T-helper 1 cell treated with Interleukin-12 subunit alpha and Interleukin-12 subunit beta and Interleukin-4 antibody, amounts not matched to agents 30 μg/mL and 1 μg/mL, for 36 hours (primary cell): Measurements from ENCODE around the gene SLC26A11.
"Not testable (repeated sequence)": the region's sequence is repeated elsewhere in the genome, so short reads cannot be mapped to it uniquely, and the experiment has no call there.

Source experiments
- H3K27ac Mint-ChIP-seq: one replicate; pipeline ENCODE4 v1.8.0; 2021; ENCODE audit warnings: mild to moderate bottlenecking, mixed read lengths
- H3K27me3 Mint-ChIP-seq: one replicate; pipeline ENCODE4 v1.8.0; 2021; ENCODE audit warnings: low read depth, mixed read lengths
- H3K36me3 Mint-ChIP-seq: one replicate; pipeline ENCODE4 v1.8.0; 2021; ENCODE audit warnings: low read depth, mixed read lengths
- H3K4me1 Mint-ChIP-seq: one replicate; pipeline ENCODE4 v1.8.0; 2021; ENCODE audit warnings: low read depth, mixed read lengths
- H3K4me3 Mint-ChIP-seq: one replicate; pipeline ENCODE4 v1.8.0; 2021; ENCODE audit warnings: mild to moderate bottlenecking, moderate library complexity, mixed read lengths
- H3K9me3 Mint-ChIP-seq: one replicate; pipeline ENCODE4 v1.8.0; 2021; ENCODE audit warnings: mixed read lengths

Gene SLC26A11

DNA sequence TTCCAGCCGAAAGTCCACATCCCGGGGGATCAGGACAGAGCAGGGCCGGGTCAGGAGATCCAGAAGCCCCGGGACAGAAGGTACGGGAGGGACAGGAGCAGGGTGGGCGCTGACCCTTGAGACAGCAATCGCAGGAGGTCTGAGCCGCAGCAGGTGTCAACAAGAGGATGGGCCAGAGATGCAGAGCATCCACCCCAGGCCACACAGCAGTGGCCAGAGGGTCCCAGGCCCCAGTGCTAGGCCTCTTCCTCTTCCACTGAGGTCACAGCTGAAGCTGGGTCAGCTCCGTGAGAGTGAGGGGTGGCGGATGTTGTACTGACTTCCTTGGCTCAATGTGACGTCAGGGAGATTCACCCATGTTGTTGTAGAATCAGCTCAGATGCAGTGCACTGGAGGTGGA, 31.7 kb downstream of the SLC26A11 start:
- Mint-ChIP-seq H3K4me3 (no peak overlapping the region), H3K36me3 (peaks cover 4% of the 10 kb centered on the region), H3K27ac (no peak overlapping the region), H3K4me1 (peaks cover 38% of the 10 kb centered on the region), H3K9me3 (no peaks in the 10 kb centered on the region), H3K27me3 (no peaks in the 10 kb centered on the region)

DNA sequence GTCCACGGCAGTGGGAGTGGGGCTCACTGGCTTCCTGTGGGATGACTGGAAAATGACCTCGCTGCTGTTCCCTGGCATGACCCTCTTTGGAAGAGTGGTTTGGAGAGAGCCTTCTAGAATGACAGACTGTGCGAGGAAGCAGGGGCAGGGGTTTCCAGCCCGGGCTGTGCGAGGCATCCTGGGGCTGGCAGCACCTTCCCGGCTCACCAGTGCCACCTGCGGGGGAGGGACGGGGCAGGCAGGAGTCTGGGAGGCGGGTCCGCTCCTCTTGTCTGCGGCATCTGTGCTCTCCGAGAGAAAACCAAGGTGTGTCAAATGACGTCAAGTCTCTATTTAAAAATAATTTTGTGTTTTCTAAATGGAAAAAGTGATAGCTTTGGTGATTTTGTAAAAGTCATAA, 32.6 kb downstream of the SLC26A11 start:
- H3K27me3 Mint-ChIP-seq: no peaks in the 10 kb centered on the region
- peak overlapping the region; percentile 61 for H3K27ac Mint-ChIP-seq
- no peaks in the 10 kb centered on the region for H3K9me3 Mint-ChIP-seq
- peak overlapping the region; percentile 32 for H3K4me3 Mint-ChIP-seq
- H3K36me3 Mint-ChIP-seq: peaks cover 4% of the 10 kb centered on the region
- H3K4me1 Mint-ChIP-seq: peaks cover 43% of the 10 kb centered on the region

DNA sequence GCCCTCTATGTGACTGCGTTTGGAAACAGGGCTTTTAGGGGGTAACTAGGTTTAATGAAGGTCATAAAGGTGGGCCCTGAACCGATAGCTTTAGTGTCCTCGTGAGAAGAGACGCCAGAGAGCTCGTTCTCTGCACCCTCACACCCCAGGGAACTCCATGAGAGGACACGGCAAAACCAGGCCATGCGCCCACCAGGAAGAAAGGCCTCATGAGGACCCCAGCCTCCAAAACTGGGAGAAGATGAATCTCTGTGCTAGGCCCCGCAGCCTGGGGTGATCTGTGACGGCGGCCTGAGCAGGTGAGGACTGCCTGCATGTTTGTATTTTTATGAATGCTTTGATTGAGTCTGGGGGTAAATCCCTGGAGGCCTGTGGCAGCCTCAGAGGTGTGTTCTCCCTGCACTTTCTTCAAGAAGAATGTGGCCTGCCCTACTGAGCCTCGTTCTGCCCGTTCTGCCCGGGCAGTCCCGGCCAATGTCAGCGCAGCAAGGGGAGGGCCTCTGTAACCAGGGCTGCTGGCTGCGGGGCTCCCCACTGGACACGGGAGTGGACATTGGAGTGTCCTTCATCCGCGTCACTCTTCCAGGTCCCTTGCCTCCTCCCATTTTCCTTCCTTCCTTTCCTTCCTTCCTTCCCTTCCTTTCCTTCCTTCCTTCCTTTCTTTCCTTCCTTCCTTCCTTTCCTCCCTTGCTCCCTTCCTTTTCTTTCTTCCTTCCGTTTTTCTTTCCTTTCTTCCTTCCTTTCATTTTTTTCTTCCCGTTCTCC, 33.6 kb downstream of the SLC26A11 start:
- Mint-ChIP-seq H3K27ac (peak overlapping the region; percentile 94), H3K4me3 (peak overlapping the region; percentile 67), H3K9me3 (no peaks in the 10 kb centered on the region), H3K27me3 (no peaks in the 10 kb centered on the region), H3K36me3 (peaks cover 4% of the 10 kb centered on the region), H3K4me1 (peaks cover 53% of the 10 kb centered on the region)

DNA sequence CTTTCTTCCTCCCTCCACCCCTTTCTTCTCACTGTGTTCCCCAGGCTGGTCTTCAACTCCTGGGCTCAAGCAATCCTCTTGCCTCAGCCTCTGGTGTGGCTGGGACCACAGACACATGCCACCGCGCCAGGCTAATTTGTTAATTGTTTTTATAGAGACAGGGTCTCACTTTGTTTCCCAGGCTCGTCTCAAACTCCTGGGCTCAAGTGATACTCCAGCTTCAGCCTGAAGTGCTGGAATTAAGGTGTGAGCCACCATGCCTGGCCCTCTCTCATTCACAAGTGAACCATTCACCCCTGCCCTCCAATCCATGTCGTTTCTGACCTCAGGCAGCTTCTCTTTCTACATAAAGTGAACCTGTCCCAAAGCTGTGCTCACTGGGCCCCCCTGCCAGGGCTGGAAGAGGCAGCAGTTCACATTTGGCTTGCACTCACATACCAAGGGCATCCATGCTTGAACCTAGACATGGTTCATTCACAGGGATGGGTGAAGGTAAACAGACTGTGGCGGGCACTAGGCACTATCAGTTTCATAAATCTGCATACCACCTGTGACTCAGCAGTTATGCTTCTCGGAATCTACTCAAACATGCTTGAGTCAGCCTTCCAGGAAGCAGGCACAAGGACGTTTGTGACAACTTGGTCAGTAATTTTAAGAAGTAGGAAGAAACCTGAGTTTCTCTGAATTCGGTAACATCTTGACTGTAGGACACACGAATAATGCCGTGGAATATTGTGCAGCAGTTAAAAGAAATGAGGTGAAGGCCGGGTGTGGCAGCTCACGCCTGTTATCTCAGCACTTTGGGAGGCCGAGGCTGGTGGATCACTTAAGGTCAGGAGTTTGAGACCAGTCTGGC, 34.4 kb downstream of the SLC26A11 start:
- Mint-ChIP-seq H3K4me1 (peaks cover 60% of the 10 kb centered on the region), H3K36me3 (peaks cover 5% of the 10 kb centered on the region), H3K27ac (peak overlapping the region; percentile 94), H3K27me3 (no peaks in the 10 kb centered on the region), H3K9me3 (no peaks in the 10 kb centered on the region), H3K4me3 (peak overlapping the region; percentile 67)

DNA sequence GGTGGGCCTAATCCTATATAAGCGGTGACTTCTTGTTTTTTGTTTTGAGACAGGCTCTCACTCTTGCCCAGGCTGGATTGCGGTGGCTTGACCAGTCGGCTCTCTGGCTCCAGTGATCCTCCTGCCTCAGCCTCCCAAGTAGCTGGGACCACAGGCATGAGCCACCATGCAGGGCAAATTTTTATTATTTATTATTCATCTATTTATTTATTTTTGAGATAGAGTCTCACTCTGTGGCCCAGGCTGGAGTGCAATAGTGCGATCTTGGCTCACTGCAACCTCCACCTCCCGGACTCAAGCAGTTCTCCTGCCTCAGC, 35.8 kb downstream of the SLC26A11 start:
- H3K27ac Mint-ChIP-seq: peak overlapping the region; percentile 94
- no peaks in the 10 kb centered on the region for H3K27me3 Mint-ChIP-seq
- no peak overlapping the region for H3K4me3 Mint-ChIP-seq
- peaks cover 7% of the 10 kb centered on the region for H3K36me3 Mint-ChIP-seq
- peaks cover 62% of the 10 kb centered on the region for H3K4me1 Mint-ChIP-seq
- H3K9me3 Mint-ChIP-seq: no peaks in the 10 kb centered on the region

DNA sequence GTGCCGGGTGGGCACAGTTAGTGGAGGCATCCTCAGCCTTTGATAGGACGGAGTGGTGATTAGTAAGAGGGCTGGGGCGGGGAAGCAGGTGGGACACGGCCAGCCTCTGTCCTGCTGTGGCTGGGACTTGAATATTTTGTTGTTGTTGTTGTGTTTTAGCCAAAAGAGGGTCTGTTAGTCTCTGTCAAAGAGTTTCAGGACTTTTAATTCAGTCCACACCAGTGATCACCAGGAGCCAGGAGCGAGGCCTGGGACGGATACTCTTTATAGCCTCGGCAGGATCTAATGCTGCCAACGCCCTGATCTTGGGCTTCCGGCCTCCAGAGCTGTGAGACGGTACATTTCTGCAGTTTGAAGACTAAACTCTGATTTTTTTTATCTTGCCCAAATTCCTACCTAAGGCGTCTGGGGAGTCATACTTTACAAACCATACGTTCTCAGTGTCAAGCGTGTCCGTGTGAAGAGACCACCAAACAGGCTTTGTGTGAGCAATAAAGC, 37.5 kb downstream of the SLC26A11 start:
- Mint-ChIP-seq H3K9me3 (no peaks in the 10 kb centered on the region), H3K27me3 (no peaks in the 10 kb centered on the region), H3K27ac (peak overlapping the region; percentile 99), H3K4me3 (no peak overlapping the region), H3K36me3 (peaks cover 10% of the 10 kb centered on the region), H3K4me1 (peaks cover 63% of the 10 kb centered on the region)

DNA sequence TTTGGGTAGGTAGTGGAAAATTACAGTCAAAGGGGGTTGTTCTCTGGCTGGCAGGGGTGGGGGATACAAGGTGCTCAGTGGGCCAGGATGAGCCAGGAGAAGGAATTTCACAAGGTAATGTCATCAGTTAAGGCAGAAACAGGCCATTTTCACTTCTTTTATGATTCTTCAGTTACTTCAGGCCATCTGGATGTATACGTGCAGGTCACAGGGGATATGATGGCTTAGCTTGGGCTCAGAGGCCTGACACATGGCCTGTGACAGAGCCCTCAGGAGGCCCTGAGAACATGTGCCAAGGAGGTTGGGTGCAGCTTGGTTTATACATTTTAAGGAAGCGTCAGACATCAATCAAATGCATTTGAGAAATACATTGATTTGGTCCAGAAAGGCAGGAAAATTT, 38.1 kb downstream of the SLC26A11 start:
- H3K9me3 Mint-ChIP-seq, H3K27me3 Mint-ChIP-seq: not testable (repeated sequence)
- peak overlapping the region; percentile 99 for H3K27ac Mint-ChIP-seq
- peak overlapping the region; percentile 95 for H3K4me3 Mint-ChIP-seq
- peaks cover 58% of the 10 kb centered on the region for H3K4me1 Mint-ChIP-seq
- peaks cover 10% of the 10 kb centered on the region for H3K36me3 Mint-ChIP-seq

DNA sequence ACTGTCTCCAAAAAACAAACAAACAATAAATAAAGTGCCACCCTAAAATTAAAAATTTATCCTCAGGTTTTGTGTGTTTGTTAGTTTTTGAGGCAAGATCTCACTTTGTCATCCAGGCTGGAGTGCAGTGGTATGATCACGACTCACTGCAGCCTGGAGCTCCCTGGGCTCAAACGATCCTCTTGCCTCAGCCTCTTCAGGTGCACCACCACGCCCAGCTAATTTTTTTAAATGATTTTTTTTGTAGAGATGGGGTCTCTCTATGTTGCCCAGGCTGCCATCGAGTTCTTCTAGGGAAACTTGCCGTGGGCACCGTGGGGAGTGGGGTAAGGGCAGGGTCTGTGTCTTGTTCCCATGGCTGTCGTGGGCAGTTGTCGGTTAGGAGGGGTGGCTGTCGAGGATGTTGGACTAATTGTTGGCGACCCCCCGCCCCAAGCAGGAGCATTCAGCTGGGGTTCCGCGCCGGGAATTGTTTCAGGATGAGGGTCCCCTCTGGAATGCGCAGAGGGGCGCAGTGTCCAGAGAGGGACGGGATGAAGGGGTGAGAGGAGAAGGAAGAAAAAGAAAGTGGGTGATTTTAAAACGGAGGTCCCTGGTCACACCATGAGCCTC, 39.3 kb downstream of the SLC26A11 start:
- Mint-ChIP-seq H3K27me3 (no peaks in the 10 kb centered on the region), H3K36me3 (peaks cover 14% of the 10 kb centered on the region), H3K9me3 (no peaks in the 10 kb centered on the region), H3K27ac (peak overlapping the region; percentile 99), H3K4me3 (peak overlapping the region; percentile 95), H3K4me1 (peaks cover 52% of the 10 kb centered on the region)

DNA sequence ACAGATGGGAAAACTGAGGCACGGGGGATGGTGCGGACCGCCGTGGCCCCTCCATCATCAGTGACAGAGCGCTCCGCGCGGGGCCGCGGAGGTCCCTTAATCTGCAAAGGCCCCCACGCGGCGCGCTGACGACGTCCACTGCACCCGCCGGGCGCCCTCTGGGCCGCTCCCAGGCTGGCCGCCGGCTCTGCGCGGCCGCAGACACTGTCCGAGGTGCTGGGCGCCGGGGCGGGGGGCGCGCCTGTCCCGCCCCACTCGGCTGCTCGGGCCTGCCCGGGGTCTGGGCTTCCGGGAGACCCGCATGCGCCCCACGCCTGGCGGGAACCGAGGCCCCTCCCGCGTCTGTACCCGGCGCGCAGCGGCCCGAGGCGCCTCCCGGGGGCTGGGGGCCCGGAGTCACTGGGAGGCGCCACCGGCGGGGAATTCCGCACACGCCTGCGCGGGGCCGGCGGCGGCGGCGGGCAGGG, 39.9 kb downstream of the SLC26A11 start:
- Mint-ChIP-seq H3K27ac (peak overlapping the region; percentile 99), H3K36me3 (peaks cover 17% of the 10 kb centered on the region), H3K9me3 (no peaks in the 10 kb centered on the region), H3K27me3 (no peaks in the 10 kb centered on the region), H3K4me3 (peak overlapping the region; percentile 95), H3K4me1 (peaks cover 47% of the 10 kb centered on the region)

DNA sequence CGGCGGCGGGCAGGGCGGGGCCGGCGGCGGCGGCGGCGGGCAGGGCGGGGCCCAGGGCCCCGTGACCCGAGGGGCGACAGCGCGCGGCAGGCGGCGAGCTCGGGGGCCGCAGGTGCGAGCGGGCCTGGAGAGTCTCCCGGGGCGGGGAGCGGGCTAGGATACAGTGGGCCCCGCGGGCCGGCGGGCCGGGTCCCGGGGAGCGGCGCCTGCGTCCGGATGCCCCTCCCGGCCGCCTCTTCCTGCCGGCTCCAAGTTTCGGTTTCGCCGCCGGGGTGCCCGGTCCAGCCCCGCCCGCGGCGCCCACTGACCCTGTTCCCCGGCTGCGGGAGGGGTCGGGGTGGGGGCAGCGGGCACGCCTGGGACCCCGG, 40.5 kb downstream of the SLC26A11 start, which contains the start of gene RNF213:
RNF213 (plus strand) TSS at position 62 of the 368 bp plus-strand sequence. CDS start 2,830 bp downstream, outside the sequence.
- Mint-ChIP-seq H3K27me3 (no peaks in the 10 kb centered on the region), H3K4me1 (peaks cover 46% of the 10 kb centered on the region), H3K9me3 (no peaks in the 10 kb centered on the region), H3K27ac (peak within 1 kb of the TSS; percentile 99), H3K4me3 (peak within 1 kb of the TSS; percentile 95), H3K36me3 (peaks cover 22% of the 10 kb centered on the region)

DNA sequence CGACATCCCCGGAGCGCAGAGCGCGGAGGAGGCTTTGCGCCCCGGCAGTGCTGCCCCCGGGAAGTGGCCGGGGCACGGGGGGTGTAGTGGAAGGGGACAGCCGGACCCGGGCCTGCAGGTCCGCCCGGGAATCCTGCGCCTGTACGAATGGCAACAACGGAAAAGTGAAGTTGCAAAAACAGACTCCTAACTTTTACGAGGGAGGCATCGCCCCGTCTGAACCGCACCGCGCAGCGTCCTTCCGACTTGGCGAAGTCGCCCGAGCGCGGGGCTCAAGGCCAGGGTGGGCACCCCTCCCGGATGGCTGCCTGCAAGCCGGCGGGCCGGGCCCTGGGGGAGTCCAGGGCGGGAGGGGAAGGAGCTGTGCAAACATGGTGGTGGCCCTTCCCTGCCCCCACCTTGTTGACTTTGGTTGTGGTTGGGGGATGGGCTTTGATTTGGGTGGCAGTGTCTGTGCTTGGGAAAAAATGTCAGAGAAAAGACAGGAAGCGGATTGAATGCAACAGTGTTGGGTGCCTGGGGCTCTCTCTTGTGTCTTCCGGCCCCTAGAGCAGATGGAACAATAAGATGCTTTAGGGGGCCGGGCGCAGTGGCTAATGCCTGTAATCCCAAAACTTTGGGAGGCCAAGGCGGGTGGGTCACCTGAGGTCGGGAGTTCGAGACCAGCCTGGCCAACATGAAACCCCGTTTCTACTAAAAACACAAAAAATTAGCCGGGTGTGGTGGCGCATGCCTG, 41.1 kb downstream of the SLC26A11 start:
- Mint-ChIP-seq H3K4me1 (peaks cover 47% of the 10 kb centered on the region), H3K27me3 (no peaks in the 10 kb centered on the region), H3K36me3 (peaks cover 26% of the 10 kb centered on the region), H3K27ac (peak overlapping the region; percentile 91), H3K4me3 (peak overlapping the region; percentile 93), H3K9me3 (no peaks in the 10 kb centered on the region)

DNA sequence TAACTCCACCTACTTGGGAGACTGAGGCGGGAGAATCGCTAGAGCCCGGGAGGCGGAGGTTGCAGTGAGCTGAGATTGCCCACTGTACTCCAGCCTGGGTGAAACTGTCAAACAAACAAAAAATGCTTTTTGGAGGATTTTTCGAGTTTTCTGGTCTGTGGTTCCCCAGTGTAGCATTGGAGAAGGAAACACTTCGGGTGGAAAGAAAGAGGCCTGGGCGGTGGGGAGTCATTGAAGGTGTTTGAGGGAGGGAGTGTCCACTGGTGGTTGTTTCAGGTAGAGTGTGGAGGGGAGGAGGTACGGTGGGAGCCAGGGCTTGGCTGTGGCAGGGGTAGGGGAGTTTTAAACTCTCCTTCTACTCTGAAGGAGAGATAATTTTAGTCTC, 41.7 kb downstream of the SLC26A11 start:
- Mint-ChIP-seq H3K36me3 (peaks cover 26% of the 10 kb centered on the region), H3K4me1 (peaks cover 43% of the 10 kb centered on the region), H3K27ac (peak overlapping the region; percentile 91), H3K27me3 (no peaks in the 10 kb centered on the region), H3K4me3 (peak overlapping the region; percentile 93), H3K9me3 (no peaks in the 10 kb centered on the region)

DNA sequence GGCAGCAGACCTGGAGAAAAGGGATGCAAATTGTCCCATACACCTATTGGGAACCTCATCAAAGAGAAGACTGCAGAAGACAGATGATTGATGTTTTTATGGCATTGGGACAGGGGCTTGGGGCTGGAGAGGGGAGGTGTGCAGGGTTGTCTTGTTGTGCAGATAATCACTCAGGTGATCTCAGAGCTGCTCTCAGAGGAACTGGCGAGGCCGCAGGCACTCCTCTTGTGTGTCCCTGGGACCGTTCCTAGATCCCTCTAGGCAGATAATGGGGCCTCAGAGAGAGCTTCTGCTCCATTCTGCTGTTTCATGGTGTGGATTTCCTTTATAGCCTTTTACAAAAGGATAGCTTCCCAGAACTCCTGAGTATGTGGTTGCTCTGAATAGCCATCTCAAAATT, 42.1 kb downstream of the SLC26A11 start:
- Mint-ChIP-seq H3K27ac (peak overlapping the region; percentile 91), H3K4me1 (peaks cover 44% of the 10 kb centered on the region), H3K27me3 (no peaks in the 10 kb centered on the region), H3K36me3 (peaks cover 27% of the 10 kb centered on the region), H3K4me3 (peak overlapping the region; percentile 93), H3K9me3 (no peaks in the 10 kb centered on the region)

DNA sequence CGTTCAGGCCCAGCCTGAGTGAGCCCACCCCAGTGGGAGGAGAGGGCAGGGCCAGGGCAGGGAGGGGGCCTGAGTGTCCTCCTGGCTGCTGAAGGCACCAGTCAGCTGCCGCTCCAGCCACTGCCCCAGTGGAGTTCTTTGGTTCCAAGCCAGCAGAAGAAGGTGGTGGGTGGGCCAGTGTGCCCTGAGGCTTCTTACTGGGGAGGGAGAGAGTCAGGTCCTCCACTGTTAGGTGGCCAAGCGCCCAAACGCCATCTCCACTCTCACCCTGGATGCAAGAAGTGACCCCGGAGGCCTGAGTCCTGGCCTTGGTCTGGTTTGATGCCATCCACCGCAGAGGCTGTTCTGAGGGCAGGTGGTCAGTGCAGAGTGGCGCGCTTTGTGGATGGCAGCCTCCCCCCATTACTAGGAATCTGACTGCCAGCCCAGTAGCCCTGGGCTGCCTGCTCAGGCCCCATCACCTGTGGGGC, 42.6 kb downstream of the SLC26A11 start:
- Mint-ChIP-seq H3K27ac (no peak overlapping the region), H3K4me1 (peaks cover 41% of the 10 kb centered on the region), H3K27me3 (no peaks in the 10 kb centered on the region), H3K36me3 (peaks cover 30% of the 10 kb centered on the region), H3K4me3 (peak overlapping the region; percentile 93), H3K9me3 (no peaks in the 10 kb centered on the region)
